Measurements from ENCODE around the gene LINS1.

The LINS1 gene

DNA sequence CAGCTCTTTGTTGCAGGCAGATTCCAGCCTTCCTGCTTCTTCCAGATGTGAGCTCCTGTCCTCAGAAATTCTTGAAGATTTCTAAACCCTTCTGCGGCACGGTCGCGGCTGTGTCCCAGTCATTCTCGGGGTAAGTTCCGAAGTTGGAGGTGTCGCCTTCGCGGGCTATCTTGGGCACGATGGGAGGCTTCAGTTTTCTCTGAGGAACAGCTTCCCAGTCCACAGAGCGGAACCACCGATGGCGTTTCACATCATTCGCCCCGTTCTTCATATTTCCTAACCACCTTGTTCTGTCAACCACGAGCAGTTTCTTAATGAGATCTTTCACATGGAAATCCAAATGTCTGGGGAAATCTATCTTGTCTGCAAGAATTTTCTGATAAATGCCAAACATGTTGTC, 48.5 kb downstream of the LINS1 start:
- no peak for DNase-seq

DNA sequence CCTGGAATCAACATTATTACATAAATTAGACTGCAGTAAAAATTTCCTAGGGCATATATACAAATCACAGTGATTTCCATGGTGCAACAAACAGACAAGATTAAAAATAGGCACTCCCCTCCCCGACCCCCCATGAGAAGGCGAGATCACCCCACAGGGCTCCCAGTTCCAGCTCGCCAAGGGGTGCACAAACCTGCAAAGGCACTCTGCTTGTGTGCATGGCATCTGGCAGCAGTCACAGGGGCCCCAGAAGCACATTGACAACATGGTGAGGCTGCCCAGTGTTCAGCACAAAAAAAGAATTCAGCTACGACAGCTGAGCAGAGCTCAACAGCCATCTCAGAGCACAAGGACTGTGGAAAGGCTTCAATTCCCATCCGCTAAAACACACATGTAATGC, 54.0 kb downstream of the LINS1 start:
- DNase-seq = no peak

DNA sequence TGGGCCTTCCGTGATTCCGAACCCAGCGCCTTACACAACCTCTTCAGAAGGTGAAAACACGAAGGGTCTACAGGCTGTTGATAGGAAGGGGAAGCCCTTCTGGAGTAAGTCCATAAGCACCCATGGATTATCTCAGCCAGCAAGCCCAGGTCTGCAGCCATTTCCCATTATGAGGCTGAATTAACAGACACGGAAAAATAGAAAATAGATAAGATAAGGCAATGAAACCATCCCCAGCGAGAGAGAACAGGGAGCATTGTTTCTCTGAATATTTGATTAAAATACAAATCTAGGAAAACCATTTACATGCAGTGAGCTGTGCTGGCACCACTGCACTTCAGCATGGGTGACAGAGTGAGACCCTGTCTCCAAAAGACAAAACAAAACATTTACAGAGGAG, 57.0 kb downstream of the LINS1 start:
- DNase-seq = no peak

DNA sequence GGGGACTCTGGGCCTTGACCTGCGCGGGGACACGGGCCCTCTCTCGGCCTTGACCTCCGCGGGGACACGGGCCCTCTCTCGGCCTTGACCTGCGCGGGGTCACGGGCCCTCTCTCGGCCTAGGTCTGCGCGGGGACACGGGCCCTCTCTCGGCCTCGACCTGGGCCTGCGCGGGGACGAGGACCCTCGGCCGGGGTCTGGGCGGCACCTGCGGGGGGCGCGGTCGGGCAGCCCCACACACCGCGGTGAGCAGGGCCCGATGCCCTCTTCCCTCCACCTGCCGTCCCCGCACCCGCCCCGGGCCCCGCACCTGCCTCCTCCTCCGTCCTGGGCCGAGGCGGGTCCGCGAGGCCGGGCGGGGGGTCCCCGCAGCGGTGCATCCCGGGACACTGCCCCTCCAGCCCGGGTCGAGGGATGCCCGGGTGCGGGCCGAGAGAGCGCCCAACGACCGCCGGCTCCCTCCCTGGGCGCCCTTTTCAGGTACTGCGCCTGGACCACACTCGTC, 57.6 kb downstream of the LINS1 start:
- DNase-seq = no peak

DNA sequence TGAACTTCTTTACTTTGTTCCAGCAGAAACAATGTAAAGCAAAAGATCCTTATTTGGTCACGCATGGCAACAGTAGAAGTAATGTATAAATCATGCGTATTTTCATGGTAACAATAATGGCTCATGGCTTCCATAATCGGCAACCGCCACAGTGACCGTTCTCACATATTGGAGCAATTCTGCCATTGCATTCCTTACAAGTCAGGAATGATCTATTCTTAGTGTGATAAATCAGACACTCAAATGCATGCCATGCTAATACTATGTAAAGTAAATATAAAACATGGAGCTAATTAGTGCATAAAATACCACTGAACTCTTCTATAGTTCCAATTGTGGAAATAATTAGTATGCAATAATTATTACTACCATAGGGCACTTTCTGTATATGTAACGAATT, 59.7 kb downstream of the LINS1 start:
- no peak for DNase-seq

DNA sequence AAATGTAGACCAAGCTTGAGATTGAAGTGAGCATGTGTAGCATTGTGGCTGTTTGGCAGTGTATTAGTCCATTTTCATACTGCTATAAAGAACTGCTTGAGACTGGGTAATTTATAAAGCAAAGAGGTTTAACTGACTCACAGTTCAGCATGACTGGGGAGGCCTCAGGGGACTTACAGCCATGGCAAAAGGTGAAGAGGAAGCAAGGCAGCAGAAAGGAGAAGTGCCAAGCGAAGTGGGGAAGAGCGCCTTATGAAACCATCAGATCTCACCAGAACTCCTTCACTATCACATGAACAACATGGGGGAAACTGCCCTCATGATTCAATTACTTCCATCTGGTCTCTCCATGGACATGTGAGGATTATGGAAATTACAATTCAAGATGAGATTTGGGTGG, 64.7 kb downstream of the LINS1 start:
- DNase-seq = no peak

DNA sequence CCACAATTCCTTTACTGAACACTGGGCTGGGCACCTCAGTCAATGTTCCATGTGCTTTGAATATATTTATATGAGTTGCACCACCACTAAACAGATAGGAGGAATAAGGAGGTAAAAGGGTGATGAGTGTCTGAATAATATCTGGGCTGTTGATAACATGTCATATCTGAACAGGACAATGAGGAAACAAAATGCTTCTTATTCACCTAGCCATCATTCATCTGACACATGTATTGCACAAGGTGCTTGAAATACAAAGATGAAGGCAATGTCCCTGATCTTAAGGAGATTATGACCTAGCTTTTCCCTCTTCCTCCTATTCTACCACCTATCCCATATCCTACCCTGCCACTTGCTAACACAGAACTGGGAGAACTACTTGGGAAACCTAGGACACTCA, 65.3 kb downstream of the LINS1 start:
- no peak for DNase-seq

DNA sequence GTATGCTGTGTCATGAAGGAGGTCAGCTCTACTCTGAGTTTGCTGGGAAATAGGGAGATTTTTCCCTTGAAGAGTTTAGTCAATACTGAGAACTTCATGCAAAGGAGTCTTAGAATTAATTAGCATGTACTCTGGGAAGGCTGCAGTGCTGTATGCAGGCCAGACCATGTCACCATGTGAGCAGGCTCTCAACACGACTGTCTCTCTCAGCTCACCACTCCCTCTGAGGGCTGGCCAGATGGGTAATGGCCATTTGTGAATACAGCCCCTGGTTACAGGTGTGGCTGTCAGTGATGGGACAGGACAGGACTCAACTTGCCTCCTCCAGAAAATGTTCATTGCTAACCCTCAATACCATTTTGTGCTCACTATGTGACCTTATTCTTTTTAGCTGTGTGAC, 68.1 kb downstream of the LINS1 start:
- DNase-seq = no peak

DNA sequence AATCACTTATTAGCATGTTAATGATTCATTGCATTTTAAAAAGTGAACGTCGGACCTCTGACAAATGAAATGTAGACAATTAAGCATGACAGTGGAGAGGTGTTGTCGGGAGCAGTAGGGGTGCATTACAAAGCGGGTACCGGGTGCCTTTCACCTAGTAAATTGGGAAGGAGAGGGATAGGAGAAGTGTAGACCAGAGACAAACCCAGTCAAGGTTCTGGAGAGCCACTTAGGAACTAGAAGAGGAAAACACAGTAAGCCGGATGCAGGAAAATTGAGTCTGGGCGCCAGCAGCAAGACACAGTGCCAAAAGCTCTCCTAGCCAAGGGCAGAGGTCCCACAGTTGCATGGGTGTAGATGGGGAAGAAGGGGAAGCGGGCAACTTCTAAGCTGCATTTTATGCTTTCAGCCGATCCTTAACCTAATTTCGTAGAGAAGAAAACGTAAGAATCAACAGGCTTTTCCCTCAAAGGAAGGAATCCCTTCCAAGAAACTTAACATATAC, 70.1 kb downstream of the LINS1 start:
- no peak for DNase-seq

DNA sequence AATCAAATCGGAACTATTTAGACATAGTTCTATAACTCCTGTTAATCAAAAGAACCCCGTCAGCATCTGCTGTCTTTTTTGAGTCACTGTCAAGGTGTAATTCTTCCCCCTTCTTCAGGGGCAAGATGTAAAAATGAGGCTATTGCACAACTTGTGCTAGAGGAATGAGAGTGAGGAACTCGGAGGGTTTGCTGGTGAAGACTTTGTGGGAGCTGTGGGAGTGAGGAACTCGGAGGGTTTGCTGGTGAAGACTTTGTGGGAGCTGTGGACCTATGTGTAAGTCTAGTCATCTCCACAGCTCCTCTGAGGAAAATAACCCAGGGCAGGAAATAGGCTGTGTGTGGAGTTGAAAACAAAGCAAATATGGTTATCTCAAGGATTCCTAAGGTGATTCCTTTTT, 70.8 kb downstream of the LINS1 start:
- DNase-seq = no peak

DNA sequence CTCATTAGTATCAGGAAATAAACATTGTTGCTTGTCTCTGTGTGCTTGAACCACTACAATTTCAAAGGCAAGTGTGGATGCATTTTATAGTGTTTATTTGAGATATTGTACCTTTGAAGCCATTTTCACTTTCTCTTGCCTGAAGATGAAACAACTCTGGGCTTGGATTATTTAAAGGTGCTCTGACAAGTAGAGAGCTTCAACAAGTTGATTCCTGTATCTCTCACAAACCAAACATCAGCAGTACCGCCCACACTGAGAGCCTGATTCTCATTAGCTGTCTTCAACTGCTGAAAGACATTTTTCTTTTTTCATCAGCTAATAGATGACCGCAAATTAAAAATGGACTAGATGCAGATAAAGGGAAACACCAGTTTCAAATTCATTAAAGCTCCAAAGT, 72.4 kb downstream of the LINS1 start:
- DNase-seq = no peak

DNA sequence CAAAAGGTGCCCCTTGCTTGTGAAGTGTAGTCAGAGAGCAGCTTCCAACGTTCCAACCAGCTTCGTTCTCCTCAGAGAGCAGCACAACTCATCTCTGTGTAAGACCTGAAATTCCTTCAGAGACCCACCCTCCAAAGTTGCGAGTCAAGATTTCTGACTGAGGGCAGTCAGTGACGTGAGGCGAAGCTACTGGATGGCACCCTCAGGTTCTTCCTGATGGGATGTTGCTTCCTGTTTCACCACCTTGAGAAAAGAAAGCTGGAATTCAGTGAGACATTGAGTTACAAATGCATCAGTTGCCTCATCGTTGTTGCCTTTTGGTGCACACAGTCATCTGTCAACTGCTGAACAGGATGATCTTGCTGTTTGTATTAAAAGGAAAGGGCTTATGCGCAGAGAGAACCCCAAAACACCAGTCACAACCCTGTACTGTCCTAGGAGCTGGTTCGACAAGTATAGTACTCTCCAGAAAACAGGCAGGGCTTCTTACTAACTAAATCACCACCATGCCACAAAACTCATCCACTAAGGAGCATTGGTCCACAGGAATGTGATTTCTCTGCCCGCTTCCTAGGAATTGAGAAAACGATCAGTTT, 73.1 kb downstream of the LINS1 start, which contains the start of gene CERS3:
Gene CERS3 (minus strand): TSS at position 118 of the 596 bp plus-strand sequence. CDS start 27,101 bp downstream, outside the sequence.
- no peak for DNase-seq

DNA sequence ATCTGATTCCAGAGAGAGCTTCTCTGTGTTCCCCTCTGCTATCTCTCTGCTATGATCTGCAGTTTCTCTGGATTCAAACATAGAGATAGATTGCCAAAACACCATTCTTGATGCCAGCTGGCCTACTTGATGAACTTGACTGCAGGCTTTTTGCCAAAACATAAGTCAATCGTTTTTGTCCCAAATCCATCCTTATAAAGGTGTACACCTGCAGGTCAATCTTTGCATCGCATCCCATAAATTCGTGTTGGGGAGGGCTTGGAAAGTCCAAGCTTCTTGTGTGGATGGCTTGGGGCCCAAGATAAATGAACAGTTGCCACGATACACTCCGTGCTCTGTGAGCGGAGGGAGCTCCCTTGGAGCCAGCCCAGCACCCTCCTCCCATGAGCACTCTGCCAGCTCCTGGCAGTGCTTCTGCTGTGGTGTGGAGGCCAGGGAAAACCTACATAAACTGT, 75.9 kb downstream of the LINS1 start:
- DNase-seq = no peak

DNA sequence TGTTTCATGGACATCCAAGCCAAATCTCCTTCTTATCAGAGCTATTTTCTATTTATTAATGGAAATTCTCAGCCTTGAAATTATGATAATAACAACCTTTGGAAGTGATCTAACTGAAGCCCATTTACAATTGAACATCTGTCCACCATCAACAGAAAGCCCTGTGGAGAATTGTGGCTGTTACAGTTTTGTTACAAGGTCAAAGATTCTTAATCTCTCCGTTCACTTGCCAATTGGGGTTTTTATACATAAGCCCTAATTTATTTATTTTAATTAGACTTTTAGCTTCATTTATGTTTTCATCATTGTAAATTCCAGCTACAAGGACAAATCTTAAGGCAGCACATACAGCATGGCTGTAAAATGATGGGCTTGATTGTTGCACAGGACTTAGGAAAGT, 76.5 kb downstream of the LINS1 start:
- no peak for DNase-seq

DNA sequence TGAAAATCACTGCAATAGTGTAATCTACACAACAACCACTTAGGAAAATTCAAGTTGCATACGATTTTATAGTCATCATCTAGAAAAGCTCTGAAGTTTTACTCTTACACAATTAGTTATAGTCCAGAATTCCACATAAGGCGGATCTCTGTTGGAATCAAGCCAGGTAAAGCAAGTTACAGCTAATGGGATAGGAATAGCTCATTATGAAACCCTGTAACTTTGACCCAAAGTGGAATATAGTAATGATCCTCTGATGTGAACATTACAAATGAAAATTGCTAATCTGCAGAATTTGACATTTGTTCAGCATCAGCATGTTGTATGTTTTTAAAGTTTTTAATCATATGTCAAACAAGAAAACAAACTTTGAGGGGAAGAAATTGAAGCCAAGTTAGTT, 77.7 kb downstream of the LINS1 start:
- no peak for DNase-seq

DNA sequence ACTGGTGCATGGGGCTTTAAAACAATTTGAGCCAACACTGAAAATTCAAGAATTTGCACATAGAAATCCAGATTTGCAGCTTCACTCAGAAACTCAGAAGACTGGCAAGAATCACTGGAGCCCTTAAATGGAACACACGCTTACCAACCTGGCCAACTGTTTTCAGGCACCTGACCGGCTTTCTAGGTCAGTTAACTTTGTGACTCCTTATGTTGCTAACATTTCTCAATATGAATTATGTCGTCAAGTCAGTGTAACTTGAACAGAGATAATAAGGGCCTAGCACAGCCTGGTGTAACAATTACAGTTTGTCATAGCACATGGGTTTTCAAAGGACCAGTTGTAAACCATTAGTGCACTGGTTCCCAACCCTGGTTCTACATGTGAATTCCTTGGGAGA, 80.1 kb downstream of the LINS1 start:
- no peak for DNase-seq

DNA sequence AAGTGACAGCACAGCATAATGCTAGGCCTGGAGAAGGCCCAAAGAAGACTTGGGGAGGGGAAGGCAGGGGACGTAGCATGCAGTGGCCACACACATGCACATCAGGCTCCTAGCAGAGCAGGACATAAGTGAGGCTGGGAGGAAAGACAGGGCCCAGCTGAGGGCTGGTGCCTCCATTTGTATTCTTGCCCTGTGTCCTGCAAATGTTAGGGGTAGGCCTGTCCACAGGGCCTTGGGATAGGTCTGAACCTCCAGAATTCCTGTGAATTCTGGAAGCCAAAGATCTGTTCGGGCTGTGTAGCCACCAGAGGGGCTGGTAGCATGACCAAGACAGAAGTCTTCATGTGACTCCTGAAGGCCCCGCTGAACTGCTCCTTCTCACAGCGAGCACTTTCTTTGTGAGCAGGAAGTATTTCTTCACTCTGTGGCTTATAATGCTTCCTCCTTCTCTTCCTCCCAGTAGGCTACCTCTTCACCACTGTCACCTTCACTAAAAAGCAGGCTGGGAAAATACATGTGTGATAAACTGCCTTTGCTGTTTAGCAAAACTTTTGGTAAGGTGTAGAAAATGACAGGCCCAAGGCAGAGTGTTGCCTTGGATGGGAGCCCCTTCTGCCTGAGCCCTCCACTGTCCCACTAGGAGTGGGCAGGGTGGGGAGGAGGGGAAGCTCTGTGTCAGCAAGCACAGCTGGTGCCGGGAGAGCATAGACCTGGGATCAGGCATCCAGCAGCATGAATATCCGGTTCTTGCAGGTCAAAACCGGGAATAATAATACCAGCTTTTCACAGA, 81.7 kb downstream of the LINS1 start:
- DNase-seq = no peak

DNA sequence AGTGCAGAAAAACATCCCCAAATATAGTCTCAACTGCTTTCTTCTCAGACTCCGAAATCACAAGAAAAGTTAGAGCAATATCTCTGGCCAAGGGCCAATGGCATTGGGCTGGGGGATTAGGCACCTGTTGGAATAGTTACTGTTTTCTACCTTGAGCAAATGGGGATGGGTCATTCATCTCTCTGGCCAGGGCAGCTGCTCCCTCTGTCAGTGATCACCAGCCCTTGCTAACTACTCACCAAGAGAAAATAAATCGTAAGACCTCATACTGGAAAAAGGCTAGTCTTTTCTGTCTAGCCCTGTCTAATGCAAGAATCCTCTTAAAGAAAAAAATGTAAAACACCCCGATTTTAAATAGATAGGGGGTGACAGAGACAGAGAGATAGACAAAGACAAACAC, 84.1 kb downstream of the LINS1 start:
- DNase-seq = no peak
